ENCODE data around the gene LRRC49.

- TF ChIP-seq FOXM1 (IDR thresholded peaks at IDR 0.05; ENCODE audit: borderline replicate concordance), result no peak
- no peak for TF ChIP-seq BHLHE40 (IDR thresholded peaks at IDR 0.05; ENCODE audit: borderline replicate concordance)
- no peak for TF ChIP-seq ELF4 (IDR thresholded peaks at IDR 0.05)
- no peak for TF ChIP-seq NFRKB (IDR thresholded peaks at IDR 0.05)
- TF ChIP-seq FOXA1 (IDR thresholded peaks at IDR 0.05), result no peak
- no peak for TF ChIP-seq SUZ12 (IDR thresholded peaks at IDR 0.05)
- TF ChIP-seq ZNF384 (IDR thresholded peaks at IDR 0.05), result no peak
Measured at GRCh38 chr15:71060983-71061382, 168.4 kb downstream of the LRRC49 start.
